Activated T-cell treated with anti-CD3 and anti-CD28 coated beads for 48 hours (primary cell): ENCODE measurements around the gene TNFRSF8.

ENCODE experiments used
- DNase-seq: peaks from one replicate; pipeline ENCODE4 v3.0.0-alpha.2; 2020; ENCODE audit warnings: low read depth

Gene TNFRSF8

GRCh38 chr1:12142891-12143630 is 80.0 kb downstream of the TNFRSF8 start:
- DNase-seq: no peak

- DNase-seq: no peak
These were observed 80.6 kb downstream of the TNFRSF8 start for GRCh38 chr1:12143631-12144155.

- no peak for DNase-seq
These were observed 81.1 kb downstream of the TNFRSF8 start for GRCh38 chr1:12144236-12144635.

GRCh38 chr1:12144969-12145368 is 81.9 kb downstream of the TNFRSF8 start:
- DNase-seq: no peak

GRCh38 chr1:12145616-12146342 is 82.7 kb downstream of the TNFRSF8 start:
- DNase-seq: no peak

- no peak for DNase-seq
These were observed 83.4 kb downstream of the TNFRSF8 start for GRCh38 chr1:12146343-12147112.

- no peak for DNase-seq
These were observed 84.1 kb downstream of the TNFRSF8 start for GRCh38 chr1:12147201-12147701.

GRCh38 chr1:12148160-12148957 is 85.3 kb downstream of the TNFRSF8 start:
- DNase-seq: no peak

- no peak for DNase-seq
These were observed 86.1 kb downstream of the TNFRSF8 start for GRCh38 chr1:12148958-12149790.

- DNase-seq: no peak
These were observed 86.7 kb downstream of the TNFRSF8 start for GRCh38 chr1:12149791-12150175.

- no peak for DNase-seq
These were observed 87.5 kb downstream of the TNFRSF8 start for GRCh38 chr1:12150456-12151200.

GRCh38 chr1:12151465-12151864 is 88.4 kb downstream of the TNFRSF8 start:
- DNase-seq: no peak

- DNase-seq: no peak
These were observed 89.2 kb downstream of the TNFRSF8 start for GRCh38 chr1:12152113-12152891.

GRCh38 chr1:12153181-12153785 is 90.2 kb downstream of the TNFRSF8 start:
- no peak for DNase-seq

GRCh38 chr1:12155328-12155727 is 92.2 kb downstream of the TNFRSF8 start:
- no peak for DNase-seq

- DNase-seq: no peak
These were observed 94.5 kb downstream of the TNFRSF8 start for GRCh38 chr1:12157366-12158231.

GRCh38 chr1:12158357-12159092 is 95.4 kb downstream of the TNFRSF8 start:
- DNase-seq: no peak
